Fibroblast of villous mesenchyme (primary cell): Measurements from ENCODE around the gene BFSP2. TPM values are rescaled to one million over a fixed set of nuclear protein-coding genes. Genes with fewer than 3 reads are reported as not detected.

Experiments
- DNase-seq: peaks from one replicate; pipeline ENCODE4 v3.0.0-alpha.2; 2010; ENCODE audit warnings: low read depth
- H3K4me3 ChIP-seq: 2 replicates; pipeline ENCODE4 v1.5.1; 2011; ENCODE audit warnings: low read depth, mild to moderate bottlenecking, low read length
- CTCF ChIP-seq: IDR thresholded peaks from 2 replicates; pipeline ENCODE4 v1.5.1; 2012; ENCODE audit warnings: low read depth, mild to moderate bottlenecking, low read length; ENCODE audit not compliant: insufficient read depth
- total RNA-seq: library from RNA; depleted of rRNA; stranded (reverse); fragments of >200 nt; gene quantifications from 2 replicates; pipeline ENCODE4 v1.2.3, GENCODE V29; 2012

Gene BFSP2
- total RNA-seq, 1 donor, result not detected

- no peak overlapping the region for H3K4me3 ChIP-seq
- DNase-seq, result no peak
These were observed 106.0 kb downstream of the BFSP2 start for GRCh38 chr3:133505813-133506212.

GRCh38 chr3:133506215-133506901, 106.5 kb downstream of the BFSP2 start:
- no peak for TF ChIP-seq CTCF
- no peak overlapping the region for H3K4me3 ChIP-seq
- DNase-seq, result no peak

More at GRCh38 chr3:133505813-133506212, 106.0 kb downstream of the BFSP2 start:
- no peak for TF ChIP-seq CTCF

GRCh38 chr3:133509488-133509887, 109.6 kb downstream of the BFSP2 start:
- no peak for TF ChIP-seq CTCF
- no peak overlapping the region for H3K4me3 ChIP-seq
- no peak for DNase-seq

GRCh38 chr3:133512416-133513089, 112.7 kb downstream of the BFSP2 start:
- TF ChIP-seq CTCF, result no peak
- no peak overlapping the region for H3K4me3 ChIP-seq
- no peak for DNase-seq

- no peak overlapping the region for H3K4me3 ChIP-seq
- DNase-seq, result no peak
- TF ChIP-seq CTCF, result no peak
These were observed 114.6 kb downstream of the BFSP2 start for GRCh38 chr3:133514418-133514817.

- DNase-seq, result no peak
- TF ChIP-seq CTCF, result no peak
- no peak overlapping the region for H3K4me3 ChIP-seq
These were observed 115.3 kb downstream of the BFSP2 start for GRCh38 chr3:133515127-133515526.
